Measurements from ENCODE around the gene COL4A6. TPM values are rescaled to one million over a fixed set of nuclear protein-coding genes. Genes with fewer than 3 reads are reported as not detected.

Gene COL4A6
- total and polyA plus RNA-seq, 4 donors = under 0.01 to 0.09 (median 0.07) TPM; not detected in 1

- Histone ChIP-seq H3K4me1 (ENCODE audit: control insufficient read depth in 4 of 4, insufficient read depth in 4 of 4, low read length in 3 of 4) (no peaks in the 10 kb centered on the region), H3K27ac (ENCODE audit: low read depth in 1 of 2, low read length in 2 of 2) (no peak overlapping the region)
- WGBS = 84% methylated on average over 1 of the region's 1 CpG
Observed at GRCh38 chrX:108353452-108353851, 84.8 kb downstream of the COL4A6 start.

GRCh38 chrX:108349210-108349609 lies 89.0 kb downstream of the COL4A6 start:
- no peak for DNase-seq (ENCODE audit: low spot score)
- Histone ChIP-seq H3K9ac (ENCODE audit: low read depth in 1 of 2, low read length in 2 of 2) (no peak overlapping the region), H3K4me3 (ENCODE audit: low read depth in 1 of 3, low read length in 3 of 3) (no peak overlapping the region), H3K4me1 (ENCODE audit: control insufficient read depth in 4 of 4, insufficient read depth in 4 of 4, low read length in 3 of 4) (no peaks in the 10 kb centered on the region), H3K36me3 (ENCODE audit: control insufficient read depth in 4 of 4, insufficient read depth in 3 of 4, low read depth in 1 of 4, low read length in 3 of 4) (no peaks in the 10 kb centered on the region), H3K27me3 (ENCODE audit: control insufficient read depth in 4 of 4, insufficient read depth in 4 of 4, low read length in 3 of 4) (peaks cover 0 to 4% (median 0%) of the 10 kb centered on the region in 4 donors), H3K9me3 (ENCODE audit: control insufficient read depth in 4 of 4, low read length in 3 of 4) (no peaks in the 10 kb centered on the region), H3K27ac (ENCODE audit: low read depth in 1 of 2, low read length in 2 of 2) (no peak overlapping the region)
- WGBS = 95% methylated on average over 2 of the region's 2 CpGs
- TF ChIP-seq FOXA1 (IDR thresholded peaks at IDR 0.05) = no peak
- no peak for TF ChIP-seq CTCF (IDR thresholded peaks at IDR 0.05; ENCODE audit: low read depth, low read length, missing input control)
- TF ChIP-seq HNF4A (conservative IDR thresholded peaks at IDR 0.05) = no peak
- TF ChIP-seq ATF3 (IDR thresholded peaks at IDR 0.05) = no peak
- no peak for TF ChIP-seq YY1 (IDR thresholded peaks at IDR 0.05)
- TF ChIP-seq MAX (IDR thresholded peaks at IDR 0.05) = no peak
- TF ChIP-seq EGR1 (IDR thresholded peaks at IDR 0.05; ENCODE audit: low read depth in 2 of 2) = no peak
- no peak for TF ChIP-seq FOXA2 (IDR thresholded peaks at IDR 0.05)
- TF ChIP-seq TAF1 (conservative IDR thresholded peaks at IDR 0.05) = no peak
- no peak for TF ChIP-seq ZBTB33 (IDR thresholded peaks at IDR 0.05)

More at GRCh38 chrX:108353452-108353851, 84.8 kb downstream of the COL4A6 start:
- Histone ChIP-seq H3K36me3 (ENCODE audit: control insufficient read depth in 4 of 4, insufficient read depth in 3 of 4, low read depth in 1 of 4, low read length in 3 of 4) (no peaks in the 10 kb centered on the region), H3K27me3 (ENCODE audit: control insufficient read depth in 4 of 4, insufficient read depth in 4 of 4, low read length in 3 of 4) (peaks cover 0 to 4% (median 0%) of the 10 kb centered on the region in 4 donors), H3K9me3 (ENCODE audit: control insufficient read depth in 4 of 4, low read length in 3 of 4) (no peaks in the 10 kb centered on the region), H3K4me3 (ENCODE audit: low read depth in 1 of 3, low read length in 3 of 3) (no peak overlapping the region), H3K9ac (ENCODE audit: low read depth in 1 of 2, low read length in 2 of 2) (no peak overlapping the region)
- TF ChIP-seq SP1 (IDR thresholded peaks at IDR 0.05) (no peak), EGR1 (IDR thresholded peaks at IDR 0.05; ENCODE audit: low read depth in 2 of 2) (no peak), MAX (IDR thresholded peaks at IDR 0.05) (no peak), REST (IDR thresholded peaks at IDR 0.05) (no peak), GABPA (IDR thresholded peaks at IDR 0.05 in 1 of 2, conservative IDR thresholded peaks at IDR 0.05 in 1 of 2) (no peak), RAD21 (IDR thresholded peaks at IDR 0.05) (no peak), CTCF (IDR thresholded peaks at IDR 0.05; ENCODE audit: low read depth, low read length, missing input control) (no peak), JUND (IDR thresholded peaks at IDR 0.05) (no peak), FOXA1 (IDR thresholded peaks at IDR 0.05) (no peak), NR2F2 (IDR thresholded peaks at IDR 0.05) (no peak)
- DNase-seq (ENCODE audit: low spot score) = no peak
